Neural cell (in vitro differentiated cells): ENCODE results near the gene SPECC1. TPM values are rescaled to one million over a fixed set of nuclear protein-coding genes. Genes with fewer than 3 reads are reported as not detected.

Experiments used
- H2AFZ ChIP-seq: fragments of 200-600, 300-800 bp; sonication (generic), shearing (Covaris generic); 2 replicates; pipeline ENCODE4 v1.6.0; 2014; ENCODE audit warnings: low read depth, mild to moderate bottlenecking, antibody characterized with exemption, low read length, moderate library complexity
- H3F3A ChIP-seq: fragments of 200-600 bp; shearing (Covaris generic); 2 replicates; pipeline ENCODE4 v1.6.1; 2016; ENCODE audit warnings: mild to moderate bottlenecking, moderate library complexity, mixed read lengths, antibody characterized with exemption, low read length; ENCODE audit not compliant: insufficient read depth, poor library complexity, severe bottlenecking
- H3K27ac ChIP-seq: fragments of 200-600, 300-800 bp; sonication (generic), shearing (Covaris generic); 2 replicates; pipeline ENCODE4 v1.5.1; 2014; ENCODE audit warnings: mild to moderate bottlenecking, low read length, moderate library complexity
- H3K27me3 ChIP-seq: fragments of 300-800, 200-600 bp; sonication (generic), shearing (Covaris generic); 2 replicates; pipeline ENCODE4 v1.6.0; 2014; ENCODE audit warnings: mild to moderate bottlenecking, low read depth, low read length, moderate library complexity; ENCODE audit not compliant: insufficient read depth
- H3K36me3 ChIP-seq: fragments of 300-800, 200-600 bp; sonication (generic), shearing (Covaris generic); 2 replicates; pipeline ENCODE4 v1.5.1; 2014; ENCODE audit warnings: mild to moderate bottlenecking, antibody characterized with exemption, low read length, moderate library complexity; ENCODE audit not compliant: insufficient read depth
- H3K4me2 ChIP-seq: fragments of 300-800, 200-600 bp; sonication (generic), shearing (Covaris generic); 2 replicates; pipeline ENCODE4 v1.6.0; 2014; ENCODE audit warnings: mild to moderate bottlenecking, low read length
- H3K4me3 ChIP-seq: fragments of 300-800, 200-600 bp; sonication (generic), shearing (Covaris generic); 2 replicates; pipeline ENCODE4 v1.5.1; 2014; ENCODE audit warnings: mild to moderate bottlenecking, low read length, moderate library complexity
- H3K79me2 ChIP-seq: fragments of 200-600 bp; shearing (Covaris generic); replicated peaks from 2 replicates; pipeline ENCODE4 v1.6.0; 2014; ENCODE audit warnings: mild to moderate bottlenecking, low read length, moderate library complexity; ENCODE audit not compliant: insufficient read depth
- H3K9ac ChIP-seq: fragments of 300-800, 200-600 bp; sonication (generic), shearing (Covaris generic); 2 replicates; pipeline ENCODE4 v1.6.1; 2016; ENCODE audit warnings: mild to moderate bottlenecking, low read length, mixed read lengths
- H3K9me2 ChIP-seq: fragments of 200-600 bp; shearing (Covaris generic); 2 replicates; pipeline ENCODE4 v1.6.1; 2016; ENCODE audit warnings: mild to moderate bottlenecking, low read length, mixed read lengths; ENCODE audit not compliant: insufficient read depth
- H3K9me3 ChIP-seq: fragments of 200-600, 300-800 bp; sonication (generic), shearing (Covaris generic); 2 replicates; pipeline ENCODE4 v1.6.1; 2016; ENCODE audit warnings: mild to moderate bottlenecking, mixed run types, low read length, moderate library complexity, mixed read lengths
- H4K20me1 ChIP-seq: fragments of 200-600 bp; shearing (Covaris generic); 2 replicates; pipeline ENCODE4 v1.6.1; 2016; ENCODE audit warnings: mild to moderate bottlenecking, mixed run types; ENCODE audit not compliant: insufficient read depth
- CTCF ChIP-seq: fragments of 450-650 bp; IDR thresholded peaks from 2 replicates; pipeline ENCODE4 v1.5.1; 2014; ENCODE audit warnings: antibody characterized with exemption, mild to moderate bottlenecking, moderate library complexity; ENCODE audit not compliant: poor library complexity, severe bottlenecking
- EP300 ChIP-seq: fragments of 450-650 bp; conservative IDR thresholded peaks from 2 replicates; pipeline ENCODE4 v1.6.1; 2014; ENCODE audit warnings: antibody characterized with exemption, mild to moderate bottlenecking, moderate library complexity; ENCODE audit not compliant: poor library complexity, severe bottlenecking
- EZH2 ChIP-seq: fragments of 200-600, 300-800 bp; shearing (Covaris generic), sonication (generic); IDR thresholded peaks from 2 replicates; pipeline ENCODE4 v1.6.1; 2014; ENCODE audit warnings: antibody characterized with exemption, low read length, borderline replicate concordance, mild to moderate bottlenecking; ENCODE audit not compliant: insufficient read depth, poor library complexity, severe bottlenecking
- MXI1 ChIP-seq: fragments of 450-650 bp; conservative IDR thresholded peaks from 2 replicates; pipeline ENCODE4 v1.6.1; 2014; ENCODE audit warnings: antibody characterized with exemption, mild to moderate bottlenecking; ENCODE audit not compliant: poor library complexity, severe bottlenecking
- POLR2AphosphoS5 ChIP-seq: IDR thresholded peaks from 2 replicates; pipeline ENCODE4 v1.6.1; 2012
- RAD21 ChIP-seq: fragments of 450-650 bp; conservative IDR thresholded peaks from 2 replicates; pipeline ENCODE4 v1.6.1; 2014; ENCODE audit warnings: antibody characterized with exemption, mild to moderate bottlenecking, moderate library complexity
- REST ChIP-seq: IDR thresholded peaks from 2 replicates; pipeline ENCODE4 v1.6.1; 2012; ENCODE audit warnings: borderline replicate concordance
- SMC3 ChIP-seq: fragments of 450-650 bp; conservative IDR thresholded peaks from 2 replicates; pipeline ENCODE4 v1.6.1; 2014; ENCODE audit warnings: antibody characterized with exemption, mild to moderate bottlenecking, moderate library complexity; ENCODE audit not compliant: poor library complexity
- TAF1 ChIP-seq: IDR thresholded peaks from 2 replicates; pipeline ENCODE4 v1.6.1; 2012; ENCODE audit warnings: low read depth
- polyA plus RNA-seq: library from polyadenylated mRNA; depleted of rRNA; stranded (reverse); fragments of >200 nt; gene quantifications from 2 replicates; pipeline ENCODE4 v1.2.3, GENCODE V29; 2014

SPECC1 gene
- polyA plus RNA-seq, 1 donor from 2014 or later, result 8.6 TPM

GRCh38 chr17:20068445-20068844, 59.3 kb downstream of the SPECC1 start:
- Histone ChIP-seq H3K9ac (no peak overlapping the region), H3K27ac (no peak overlapping the region), H3K4me3 (no peak overlapping the region), H3K79me2 (no peaks in the 10 kb centered on the region), H3K36me3 (no peaks in the 10 kb centered on the region), H3F3A (no peaks in the 10 kb centered on the region), H3K9me3 (no peaks in the 10 kb centered on the region), H4K20me1 (no peaks in the 10 kb centered on the region), H3K27me3 (no peaks in the 10 kb centered on the region), H3K9me2 (no peaks in the 10 kb centered on the region), H3K4me2 (no peak overlapping the region), H2AFZ (no peak overlapping the region)
- TF ChIP-seq TAF1 (no peak), EP300 (no peak), EZH2 (no peak), MXI1 (no peak), SMC3 (no peak), POLR2AphosphoS5 (no peak), REST (no peak)

DNA sequence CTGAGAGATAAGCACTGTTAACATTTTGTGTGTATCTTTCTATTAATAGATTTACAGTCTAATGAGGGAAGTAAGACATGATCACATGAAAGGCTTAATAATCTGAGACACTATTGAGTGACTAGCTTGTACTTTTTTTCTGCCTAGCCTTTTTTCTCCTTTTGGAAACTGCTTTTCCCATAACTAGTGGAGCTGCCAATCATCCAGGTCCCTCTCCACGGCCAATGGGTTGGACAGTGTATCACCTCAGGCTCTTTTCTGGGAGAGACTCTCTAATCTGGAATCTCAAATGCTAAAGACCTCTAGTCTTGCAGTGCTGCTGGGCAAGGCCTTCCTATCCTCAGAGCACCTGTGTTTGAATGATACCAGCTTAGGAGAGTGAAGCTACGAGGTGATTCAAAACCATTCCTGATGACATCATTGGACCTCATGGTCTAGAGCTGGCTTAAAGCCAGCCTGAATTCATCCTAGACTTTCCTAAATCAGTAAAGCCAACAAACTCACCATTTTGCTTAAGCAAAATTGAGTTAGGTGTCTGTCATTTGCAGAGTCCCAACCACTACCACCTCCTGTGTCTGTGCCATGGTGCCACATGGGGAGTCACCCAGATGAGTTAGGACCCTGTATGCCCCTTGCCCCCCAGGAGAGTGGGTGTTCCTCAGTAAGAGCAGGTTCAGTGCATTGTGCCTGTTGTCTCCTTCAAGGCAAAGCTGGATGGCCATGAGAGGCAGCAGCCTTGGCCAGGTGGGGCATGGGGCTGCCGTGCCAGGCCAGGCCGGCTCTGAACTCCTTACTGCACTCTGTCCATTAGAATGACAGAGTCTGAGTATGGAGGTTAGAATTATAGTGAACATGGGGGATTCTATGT, 62.9 kb downstream of the SPECC1 start:
- TF ChIP-seq RAD21 (no peak), SMC3 (no peak), EZH2 (no peak), CTCF (no peak), MXI1 (no peak), REST (no peak), EP300 (no peak), POLR2AphosphoS5 (no peak), TAF1 (no peak)
- Histone ChIP-seq H2AFZ (no peak overlapping the region), H3F3A (no peaks in the 10 kb centered on the region), H3K79me2 (no peaks in the 10 kb centered on the region), H4K20me1 (no peaks in the 10 kb centered on the region), H3K4me2 (no peak overlapping the region), H3K36me3 (no peaks in the 10 kb centered on the region), H3K9me3 (no peaks in the 10 kb centered on the region), H3K4me3 (no peak overlapping the region), H3K27ac (no peak overlapping the region), H3K27me3 (no peaks in the 10 kb centered on the region), H3K9ac (no peak overlapping the region), H3K9me2 (no peaks in the 10 kb centered on the region)
